ENCODE results near the gene TMEM225. TPM values are rescaled to one million over a fixed set of nuclear protein-coding genes. Genes with fewer than 3 reads are reported as not detected.

The TMEM225 gene
- total RNA-seq, 1 donor from 2014 or later: not detected

- Mint-ChIP-seq H3K27ac (no peak overlapping the region), H3K4me3 (no peak overlapping the region), H3K27me3 (ENCODE audit: insufficient read depth, low read depth) (no peaks in the 10 kb centered on the region), H3K36me3 (no peaks in the 10 kb centered on the region), H3K4me1 (peaks cover 8% of the 10 kb centered on the region), H3K9me3 (no peaks in the 10 kb centered on the region)
- no peak overlapping the region for H3K4me3 ChIP-seq
- H3K4me1 ChIP-seq: peaks cover 16% of the 10 kb centered on the region
- no peaks in the 10 kb centered on the region for H4K20me1 ChIP-seq (ENCODE audit: low read depth)
- H2AFZ ChIP-seq (replicated peaks): peak overlapping the region; percentile 97
- DNase-seq (ENCODE audit: low spot score): no peak
- H3K9ac ChIP-seq: no peak overlapping the region
- no peaks in the 10 kb centered on the region for H3K36me3 ChIP-seq
- no peak overlapping the region for H3K27ac ChIP-seq
- TF ChIP-seq CTCF (IDR thresholded peaks at IDR 0.05) (no peak), EZH2 (IDR thresholded peaks at IDR 0.05) (no peak), EZH2phosphoT487 (IDR thresholded peaks at IDR 0.05) (no peak)
- no peaks in the 10 kb centered on the region for H3K9me3 ChIP-seq (ENCODE audit: low read depth)
- H3K79me2 ChIP-seq (ENCODE audit: low read depth): no peaks in the 10 kb centered on the region
- H3F3A ChIP-seq (ENCODE audit: low read depth): no peaks in the 10 kb centered on the region
- H3K4me2 ChIP-seq: peak overlapping the region; percentile 41
- no peaks in the 10 kb centered on the region for H3K27me3 ChIP-seq
Measured at GRCh38 chr11:123905826-123906225, 20.4 kb upstream of the TMEM225 start.

- Histone ChIP-seq H3K27ac (no peak overlapping the region), H3K27me3 (no peaks in the 10 kb centered on the region), H3K9me3 (ENCODE audit: low read depth) (no peaks in the 10 kb centered on the region), H3K4me1 (peaks cover 16% of the 10 kb centered on the region), H3K9ac (no peak overlapping the region), H2AFZ (replicated peaks) (no peak overlapping the region), H3K4me3 (no peak overlapping the region), H3K79me2 (ENCODE audit: low read depth) (no peaks in the 10 kb centered on the region), H3K36me3 (no peaks in the 10 kb centered on the region), H3F3A (ENCODE audit: low read depth) (no peaks in the 10 kb centered on the region), H3K4me2 (no peak overlapping the region), H4K20me1 (ENCODE audit: low read depth) (no peaks in the 10 kb centered on the region)
- no peak for DNase-seq (ENCODE audit: low spot score)
- peaks cover 8% of the 10 kb centered on the region for H3K4me1 Mint-ChIP-seq
- no peaks in the 10 kb centered on the region for H3K27me3 Mint-ChIP-seq (ENCODE audit: insufficient read depth, low read depth)
- no peaks in the 10 kb centered on the region for H3K9me3 Mint-ChIP-seq
- no peaks in the 10 kb centered on the region for H3K36me3 Mint-ChIP-seq
- no peak overlapping the region for H3K27ac Mint-ChIP-seq
- TF ChIP-seq CTCF (IDR thresholded peaks at IDR 0.05) (no peak), EZH2 (IDR thresholded peaks at IDR 0.05) (no peak), EZH2phosphoT487 (IDR thresholded peaks at IDR 0.05) (no peak)
- no peak overlapping the region for H3K4me3 Mint-ChIP-seq
Measured at GRCh38 chr11:123904932-123905331, 19.5 kb upstream of the TMEM225 start.

GRCh38 chr11:123903932-123904331 lies 18.5 kb upstream of the TMEM225 start:
- H4K20me1 ChIP-seq (ENCODE audit: low read depth): no peaks in the 10 kb centered on the region
- Mint-ChIP-seq H3K36me3 (no peaks in the 10 kb centered on the region), H3K4me1 (peaks cover 8% of the 10 kb centered on the region), H3K9me3 (no peaks in the 10 kb centered on the region), H3K27ac (no peak overlapping the region), H3K27me3 (ENCODE audit: insufficient read depth, low read depth) (no peaks in the 10 kb centered on the region), H3K4me3 (no peak overlapping the region)
- no peak overlapping the region for H2AFZ ChIP-seq (replicated peaks)
- H3K36me3 ChIP-seq: no peaks in the 10 kb centered on the region
- no peak overlapping the region for H3K4me3 ChIP-seq
- no peaks in the 10 kb centered on the region for H3K27me3 ChIP-seq
- H3K79me2 ChIP-seq (ENCODE audit: low read depth): no peaks in the 10 kb centered on the region
- H3K4me1 ChIP-seq: peaks cover 16% of the 10 kb centered on the region
- H3K4me2 ChIP-seq: no peak overlapping the region
- DNase-seq (ENCODE audit: low spot score): no peak
- no peaks in the 10 kb centered on the region for H3K9me3 ChIP-seq (ENCODE audit: low read depth)
- H3K9ac ChIP-seq: no peak overlapping the region
- no peak for TF ChIP-seq CTCF (IDR thresholded peaks at IDR 0.05)
- TF ChIP-seq EZH2 (IDR thresholded peaks at IDR 0.05): no peak
- no peak for TF ChIP-seq EZH2phosphoT487 (IDR thresholded peaks at IDR 0.05)
- H3F3A ChIP-seq (ENCODE audit: low read depth): no peaks in the 10 kb centered on the region
- H3K27ac ChIP-seq: no peak overlapping the region
